ENCODE results near the gene TM7SF2.

The TM7SF2 gene

DNA sequence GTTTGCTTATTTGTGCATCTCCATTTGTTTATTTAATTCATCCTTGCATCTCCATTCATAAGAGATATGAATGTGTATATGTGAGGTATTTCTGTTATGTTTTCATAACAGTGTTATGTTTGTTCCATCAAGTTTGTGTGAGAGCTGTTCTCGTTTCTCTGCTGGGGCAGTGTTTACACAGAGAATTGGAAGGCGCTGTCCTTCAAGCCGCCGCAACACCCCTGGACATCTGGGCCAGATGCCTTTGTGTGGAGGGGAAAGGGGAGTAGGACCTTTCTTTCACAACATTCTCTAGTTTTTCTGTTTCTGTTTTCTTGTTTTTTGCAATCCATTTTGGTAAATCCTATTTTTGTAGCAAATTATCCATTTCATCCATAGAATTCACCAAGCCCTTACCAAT lies 7.0 kb upstream of the TM7SF2 start:
- Histone ChIP-seq H3K4me2 (ENCODE audit: low read length) (no peak overlapping the region), H3K36me3 (ENCODE audit: insufficient read depth, low read length) (peaks cover 23% of the 10 kb centered on the region; the same call in 1 of the 2 replicates), H2AFZ (ENCODE audit: low read length) (no peak overlapping the region), H3K9me3 (ENCODE audit: low read length) (no peaks in the 10 kb centered on the region), H3K4me1 (ENCODE audit: insufficient read depth, low read length, severe bottlenecking) (no peaks in the 10 kb centered on the region), H3K9me2 (ENCODE audit: low read depth, low read length) (no peaks in the 10 kb centered on the region), H3K9ac (ENCODE audit: low read length) (no peak overlapping the region), H4K20me1 (ENCODE audit: insufficient read depth, low read length) (no peaks in the 10 kb centered on the region), H3K27me3 (ENCODE audit: insufficient read depth, low read length) (no peaks in the 10 kb centered on the region), H3K27ac (ENCODE audit: low read depth, low read length, poor library complexity, severe bottlenecking) (no peak overlapping the region), H3K4me3 (ENCODE audit: low read depth, low read length, poor library complexity, severe bottlenecking) (no peak overlapping the region), H3K79me2 (ENCODE audit: insufficient read depth, low read length) (no peaks in the 10 kb centered on the region; the same call in 1 of the 2 replicates), H3F3A (ENCODE audit: insufficient read depth, low read length) (no peaks in the 10 kb centered on the region)
- TF ChIP-seq EZH2 (IDR thresholded peaks at IDR 0.05; ENCODE audit: borderline replicate concordance, low read length), result no peak
- TF ChIP-seq, protein P1, sequence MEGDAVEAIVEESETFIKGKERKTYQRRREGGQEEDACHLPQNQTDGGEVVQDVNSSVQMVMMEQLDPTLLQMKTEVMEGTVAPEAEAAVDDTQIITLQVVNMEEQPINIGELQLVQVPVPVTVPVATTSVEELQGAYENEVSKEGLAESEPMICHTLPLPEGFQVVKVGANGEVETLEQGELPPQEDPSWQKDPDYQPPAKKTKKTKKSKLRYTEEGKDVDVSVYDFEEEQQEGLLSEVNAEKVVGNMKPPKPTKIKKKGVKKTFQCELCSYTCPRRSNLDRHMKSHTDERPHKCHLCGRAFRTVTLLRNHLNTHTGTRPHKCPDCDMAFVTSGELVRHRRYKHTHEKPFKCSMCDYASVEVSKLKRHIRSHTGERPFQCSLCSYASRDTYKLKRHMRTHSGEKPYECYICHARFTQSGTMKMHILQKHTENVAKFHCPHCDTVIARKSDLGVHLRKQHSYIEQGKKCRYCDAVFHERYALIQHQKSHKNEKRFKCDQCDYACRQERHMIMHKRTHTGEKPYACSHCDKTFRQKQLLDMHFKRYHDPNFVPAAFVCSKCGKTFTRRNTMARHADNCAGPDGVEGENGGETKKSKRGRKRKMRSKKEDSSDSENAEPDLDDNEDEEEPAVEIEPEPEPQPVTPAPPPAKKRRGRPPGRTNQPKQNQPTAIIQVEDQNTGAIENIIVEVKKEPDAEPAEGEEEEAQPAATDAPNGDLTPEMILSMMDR (IDR thresholded peaks at IDR 0.05; ENCODE audit: low read length), result no peak

DNA sequence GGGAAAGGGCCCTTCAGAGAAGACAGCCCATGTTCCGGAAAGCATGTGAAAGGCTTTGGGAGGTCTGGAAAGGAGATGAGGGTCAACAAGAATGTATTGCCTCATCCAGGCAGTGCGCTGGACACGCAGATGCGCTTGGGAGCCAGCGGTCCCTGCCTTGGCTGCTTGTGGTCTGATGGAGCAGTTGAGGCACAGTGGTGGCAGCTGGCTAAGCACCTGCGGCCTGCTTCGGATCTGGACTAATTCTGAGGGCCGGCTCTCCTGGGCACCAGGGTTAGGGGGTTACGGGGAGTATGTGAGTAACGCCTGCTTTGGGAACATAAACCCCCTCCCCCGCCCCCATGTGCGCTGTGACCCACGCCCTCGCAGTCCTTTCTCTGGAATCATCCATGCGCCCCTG lies 4.6 kb upstream of the TM7SF2 start:
- Histone ChIP-seq H3K27me3 (ENCODE audit: insufficient read depth, low read length) (no peaks in the 10 kb centered on the region), H3K27ac (ENCODE audit: low read depth, low read length, poor library complexity, severe bottlenecking) (no peak overlapping the region), H3K4me3 (ENCODE audit: low read depth, low read length, poor library complexity, severe bottlenecking) (no peak overlapping the region), H3K9me2 (ENCODE audit: low read depth, low read length) (no peaks in the 10 kb centered on the region), H2AFZ (ENCODE audit: low read length) (no peak overlapping the region), H4K20me1 (ENCODE audit: insufficient read depth, low read length) (no peaks in the 10 kb centered on the region), H3K36me3 (ENCODE audit: insufficient read depth, low read length) (peaks cover 26% of the 10 kb centered on the region; the same call in 1 of the 2 replicates), H3K79me2 (ENCODE audit: insufficient read depth, low read length) (no peaks in the 10 kb centered on the region), H3K4me2 (ENCODE audit: low read length) (no peak overlapping the region), H3K4me1 (ENCODE audit: insufficient read depth, low read length, severe bottlenecking) (peaks cover 13% of the 10 kb centered on the region), H3F3A (ENCODE audit: insufficient read depth, low read length) (no peaks in the 10 kb centered on the region), H3K9ac (ENCODE audit: low read length) (no peak overlapping the region), H3K9me3 (ENCODE audit: low read length) (no peaks in the 10 kb centered on the region)
- TF ChIP-seq, protein P1 (IDR thresholded peaks at IDR 0.05; ENCODE audit: low read length), result no peak
- TF ChIP-seq EZH2 (IDR thresholded peaks at IDR 0.05; ENCODE audit: borderline replicate concordance, low read length), result no peak

DNA sequence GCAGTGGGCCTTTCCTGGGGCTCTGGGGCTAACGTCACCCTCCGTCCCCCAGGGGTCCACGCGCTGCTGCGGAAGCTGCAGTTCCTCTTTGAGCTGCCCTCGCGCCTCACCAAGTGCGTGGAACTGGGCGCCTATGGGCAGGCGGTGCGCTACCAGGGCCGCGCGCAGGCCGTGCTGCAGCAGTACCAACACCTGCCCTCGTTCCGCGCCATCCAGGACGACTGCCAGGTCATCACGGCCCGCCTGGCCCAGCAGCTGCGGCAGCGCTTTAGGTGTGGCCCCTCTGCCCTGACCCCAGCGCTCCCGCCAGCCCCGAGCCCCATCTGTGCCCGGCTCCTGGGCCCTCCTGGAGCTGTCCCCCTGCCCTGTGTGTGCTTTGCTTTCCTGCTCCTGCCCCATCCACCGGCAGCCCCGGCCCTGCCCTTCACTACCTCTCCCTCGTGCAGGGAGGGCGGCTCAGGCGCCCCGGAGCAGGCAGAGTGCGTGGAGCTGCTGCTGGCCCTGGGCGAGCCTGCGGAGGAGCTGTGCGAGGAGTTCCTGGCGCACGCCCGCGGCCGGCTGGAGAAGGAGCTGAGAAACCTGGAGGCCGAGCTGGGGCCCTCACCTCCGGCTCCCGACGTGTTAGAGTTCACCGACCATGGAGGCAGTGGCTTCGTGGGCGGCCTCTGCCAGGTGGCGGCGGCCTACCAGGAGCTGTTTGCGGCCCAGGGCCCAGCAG lies 3.8 kb upstream of the TM7SF2 start:
- no peak for TF ChIP-seq EZH2 (IDR thresholded peaks at IDR 0.05; ENCODE audit: borderline replicate concordance, low read length)
- TF ChIP-seq, protein P1 (IDR thresholded peaks at IDR 0.05; ENCODE audit: low read length), result no peak
- Histone ChIP-seq H3K9ac (ENCODE audit: low read length) (no peak overlapping the region), H3K9me2 (ENCODE audit: low read depth, low read length) (no peaks in the 10 kb centered on the region), H3F3A (ENCODE audit: insufficient read depth, low read length) (0 out of 2 replicates have a peak, but pooled peaks cover under 1% of the 10 kb centered on the region), H3K4me3 (ENCODE audit: low read depth, low read length, poor library complexity, severe bottlenecking) (no peak overlapping the region), H4K20me1 (ENCODE audit: insufficient read depth, low read length) (no peaks in the 10 kb centered on the region), H3K27me3 (ENCODE audit: insufficient read depth, low read length) (no peaks in the 10 kb centered on the region), H3K36me3 (ENCODE audit: insufficient read depth, low read length) (peaks cover 26% of the 10 kb centered on the region; the same call in 1 of the 2 replicates), H3K79me2 (ENCODE audit: insufficient read depth, low read length) (no peaks in the 10 kb centered on the region), H3K4me1 (ENCODE audit: insufficient read depth, low read length, severe bottlenecking) (peaks cover 17% of the 10 kb centered on the region), H2AFZ (ENCODE audit: low read length) (no peak overlapping the region), H3K4me2 (ENCODE audit: low read length) (no peak overlapping the region), H3K27ac (ENCODE audit: low read depth, low read length, poor library complexity, severe bottlenecking) (no peak overlapping the region), H3K9me3 (ENCODE audit: low read length) (no peaks in the 10 kb centered on the region)

All from OCI-LY1 (cell line).